Thoracic aorta (tissue), 2 donors: ENCODE measurements around the gene FCGR2B. TPM values are rescaled to one million over a fixed set of nuclear protein-coding genes. Genes with fewer than 3 reads are reported as not detected.
"Not testable (repeated sequence)": the region's sequence is repeated elsewhere in the genome, so short reads cannot be mapped to it uniquely, and the experiment has no call there.

Experiments
- ATAC-seq: fragments of 150-250 bp; one replicate; pipeline ENCODE4 v1.8.0; 2017; ENCODE audit warnings: low read depth; ENCODE audit not compliant: insufficient number of reproducible peaks, low FRiP score
- DNase-seq: peaks from one replicate; pipeline ENCODE4 v3.0.0-alpha.2; 2020; ENCODE audit warnings: low spot score
- H3K27ac ChIP-seq, 2 donors: fragments of 200-600 bp; sonication (generic); 1 replicate in 1 of 2; 2 replicates in 1 of 2; pipeline ENCODE4 v1.5.1; 2016; ENCODE audit warnings: mild to moderate bottlenecking in 2 of 2, moderate library complexity in 2 of 2
- H3K27me3 ChIP-seq: fragments of 200-600 bp; sonication (generic); replicated peaks from 2 replicates; pipeline ENCODE4 v1.6.0; 2016; ENCODE audit warnings: mild to moderate bottlenecking; ENCODE audit not compliant: insufficient read depth
- H3K36me3 ChIP-seq: fragments of 200-600 bp; sonication (generic); one replicate; pipeline ENCODE4 v1.5.1; 2016
- H3K4me1 ChIP-seq, 2 donors: fragments of 200-600 bp; sonication (generic); 1 replicate in 1 of 2; 2 replicates in 1 of 2; pipeline versions ENCODE4 v1.5.1 to v1.6.0; 2016; ENCODE audit warnings: low read depth in 2 of 2, mild to moderate bottlenecking in 1 of 2; ENCODE audit not compliant: control insufficient read depth in 1 of 2
- H3K4me3 ChIP-seq: fragments of 200-600 bp; sonication (generic); 2 replicates; pipeline ENCODE4 v1.5.1; 2016; ENCODE audit warnings: mild to moderate bottlenecking
- H3K9me3 ChIP-seq: fragments of 200-600 bp; sonication (generic); 2 replicates; pipeline ENCODE4 v1.5.1; 2016
- total RNA-seq, 2 donors: library from RNA; depleted of rRNA; stranded (reverse); fragments of >200 nt; gene quantifications; one replicate each; pipeline versions ENCODE4 v1.1.0 to v1.2.3, GENCODE V29; 2016
- TF ChIP-seq, protein P1 (sequence below): fragments of 200-600 bp; sonication (generic); IDR thresholded peaks from one replicate; pipeline ENCODE4 v1.5.1; 2019; ENCODE audit warnings: antibody characterized with exemption

FCGR2B gene
- total RNA-seq, 2 donors from 2014 or later = 20.2 to 65.9 TPM

DNA sequence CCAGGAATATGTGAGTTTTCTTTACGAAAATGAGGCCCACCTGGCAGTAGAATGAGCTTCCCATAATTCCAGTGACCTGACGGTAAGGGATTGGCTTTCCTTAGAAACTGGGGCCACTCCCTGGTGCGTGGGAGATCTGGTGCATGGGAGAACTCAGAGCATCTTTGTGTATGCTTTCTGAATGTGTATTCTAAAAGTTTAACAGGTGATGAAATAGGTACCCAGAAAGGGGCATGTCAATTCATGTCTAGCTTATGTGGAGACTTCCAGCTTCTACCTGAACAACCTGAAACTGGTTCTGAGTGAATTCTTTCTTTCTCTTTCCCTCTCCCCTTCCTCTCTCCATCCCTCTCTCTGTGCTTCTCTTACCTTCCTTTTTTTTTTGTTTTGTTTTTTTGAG, 28.9 kb downstream of the FCGR2B start:
- H3K27me3 ChIP-seq = no peaks in the 10 kb centered on the region
- no peak overlapping the region for H3K4me3 ChIP-seq
- H3K4me1 ChIP-seq = no peaks in the 10 kb centered on the region
- DNase-seq = no peak
- ATAC-seq = no peak
- no peak overlapping the region for H3K27ac ChIP-seq
- no peaks in the 10 kb centered on the region for H3K36me3 ChIP-seq
- no peaks in the 10 kb centered on the region for H3K9me3 ChIP-seq
- TF ChIP-seq, protein P1, sequence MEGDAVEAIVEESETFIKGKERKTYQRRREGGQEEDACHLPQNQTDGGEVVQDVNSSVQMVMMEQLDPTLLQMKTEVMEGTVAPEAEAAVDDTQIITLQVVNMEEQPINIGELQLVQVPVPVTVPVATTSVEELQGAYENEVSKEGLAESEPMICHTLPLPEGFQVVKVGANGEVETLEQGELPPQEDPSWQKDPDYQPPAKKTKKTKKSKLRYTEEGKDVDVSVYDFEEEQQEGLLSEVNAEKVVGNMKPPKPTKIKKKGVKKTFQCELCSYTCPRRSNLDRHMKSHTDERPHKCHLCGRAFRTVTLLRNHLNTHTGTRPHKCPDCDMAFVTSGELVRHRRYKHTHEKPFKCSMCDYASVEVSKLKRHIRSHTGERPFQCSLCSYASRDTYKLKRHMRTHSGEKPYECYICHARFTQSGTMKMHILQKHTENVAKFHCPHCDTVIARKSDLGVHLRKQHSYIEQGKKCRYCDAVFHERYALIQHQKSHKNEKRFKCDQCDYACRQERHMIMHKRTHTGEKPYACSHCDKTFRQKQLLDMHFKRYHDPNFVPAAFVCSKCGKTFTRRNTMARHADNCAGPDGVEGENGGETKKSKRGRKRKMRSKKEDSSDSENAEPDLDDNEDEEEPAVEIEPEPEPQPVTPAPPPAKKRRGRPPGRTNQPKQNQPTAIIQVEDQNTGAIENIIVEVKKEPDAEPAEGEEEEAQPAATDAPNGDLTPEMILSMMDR = no peak

DNA sequence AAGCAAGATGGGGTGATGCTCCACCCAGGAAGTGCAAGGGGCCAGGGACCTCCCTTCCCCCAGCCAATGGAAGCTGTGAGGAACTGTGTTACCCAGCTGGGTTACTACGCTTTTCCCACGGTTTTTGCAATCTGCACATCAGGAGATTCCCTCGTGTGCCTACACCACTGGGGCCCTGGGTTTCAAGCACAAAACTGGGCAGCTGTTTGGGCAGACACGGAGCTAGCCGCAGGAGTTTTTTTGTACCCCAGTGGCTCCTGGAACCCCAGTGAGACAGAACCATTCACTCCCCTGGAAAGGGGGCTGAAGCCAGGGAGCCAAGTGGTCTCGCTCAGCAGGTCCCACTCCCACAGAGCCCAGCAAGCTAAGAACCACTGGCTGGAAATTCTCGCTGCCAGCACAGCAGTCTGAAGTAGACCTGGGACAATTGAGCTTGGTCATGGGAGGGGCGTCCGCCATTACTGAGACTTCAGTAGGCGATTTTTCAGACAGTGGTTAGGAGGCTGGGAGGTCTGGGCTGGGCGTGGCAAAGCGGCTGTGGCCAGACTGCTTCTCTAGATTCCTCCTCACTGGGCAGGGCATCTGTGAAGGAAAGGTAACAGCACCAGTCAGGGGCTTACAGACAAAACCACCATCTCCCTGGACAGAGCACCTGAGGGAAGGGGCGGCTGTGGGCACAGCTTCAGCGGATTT, 30.2 kb downstream of the FCGR2B start:
- H3K4me1 ChIP-seq, ATAC-seq, H3K27ac ChIP-seq, H3K36me3 ChIP-seq, H3K4me3 ChIP-seq, H3K27me3 ChIP-seq, H3K9me3 ChIP-seq, DNase-seq: not testable (repeated sequence)

DNA sequence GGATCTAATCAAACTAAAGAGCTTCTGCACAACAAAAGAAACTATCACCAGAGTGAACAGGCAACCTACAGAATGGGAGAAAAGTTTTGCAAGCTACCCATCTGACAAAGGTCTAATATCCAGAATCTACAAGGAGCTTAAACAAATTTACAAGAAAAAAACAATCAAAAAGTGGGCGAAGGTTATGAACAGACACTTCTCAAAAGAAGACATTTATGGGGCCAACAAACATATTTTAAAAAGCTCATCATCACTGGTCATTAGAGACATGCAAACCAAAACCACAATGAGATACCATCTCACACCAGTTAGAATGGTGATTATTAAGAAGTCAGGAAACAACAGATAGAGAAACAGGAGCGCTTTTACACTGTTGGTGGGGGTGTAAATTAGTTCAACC, 35.4 kb downstream of the FCGR2B start:
- DNase-seq, H3K27ac ChIP-seq, ATAC-seq, H3K4me3 ChIP-seq, H3K4me1 ChIP-seq, H3K27me3 ChIP-seq, H3K9me3 ChIP-seq, H3K36me3 ChIP-seq: not testable (repeated sequence)

DNA sequence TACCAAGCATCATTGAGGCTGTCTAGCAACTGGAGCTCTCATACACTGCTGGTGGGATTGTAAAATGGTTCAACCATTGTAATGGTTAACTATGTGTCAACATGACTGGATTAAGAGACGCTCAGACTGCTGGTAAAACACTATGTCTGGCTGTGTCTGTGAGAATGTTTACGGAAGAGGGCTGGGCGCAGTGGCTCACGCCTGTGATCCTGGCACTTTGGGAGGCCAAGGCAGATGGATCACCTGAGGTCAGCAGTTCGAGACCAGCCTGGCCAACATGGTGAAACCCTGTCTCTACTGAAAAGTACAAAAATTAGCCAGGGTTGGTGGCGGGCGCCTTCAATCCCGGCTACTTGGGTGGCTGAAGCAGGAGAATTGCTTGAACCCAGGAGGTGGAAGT, 39.3 kb downstream of the FCGR2B start:
- no peak overlapping the region for H3K27ac ChIP-seq
- peaks cover 0 to 17% of the 10 kb centered on the region in 2 donors for H3K4me1 ChIP-seq
- DNase-seq (no peak), ATAC-seq (no peak)
- H3K9me3 ChIP-seq = no peaks in the 10 kb centered on the region
- H3K36me3 ChIP-seq = no peaks in the 10 kb centered on the region
- TF ChIP-seq, protein P1 = no peak
- no peaks in the 10 kb centered on the region for H3K27me3 ChIP-seq
- H3K4me3 ChIP-seq = no peak overlapping the region

DNA sequence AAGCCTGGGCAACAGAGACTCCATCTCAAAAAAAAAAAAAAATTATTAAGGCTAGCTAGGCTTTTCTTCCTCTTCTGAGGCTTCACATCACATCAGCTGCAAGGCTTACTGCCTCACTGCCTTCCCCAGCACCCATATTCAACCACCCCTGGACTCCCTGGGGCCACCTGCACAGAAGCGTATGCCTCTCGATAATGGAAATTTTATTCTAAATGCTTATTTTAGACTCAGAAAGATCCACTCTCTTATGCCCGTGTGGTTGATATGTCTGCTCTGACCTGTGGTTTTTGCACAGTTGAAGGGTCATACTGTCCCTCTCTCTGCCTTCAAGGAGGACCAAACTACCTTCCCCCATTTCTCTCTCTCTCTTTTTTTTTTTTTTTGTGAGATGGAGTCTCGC, 42.6 kb downstream of the FCGR2B start:
- ATAC-seq (no peak), DNase-seq (no peak)
- Histone ChIP-seq H3K27me3 (no peaks in the 10 kb centered on the region), H3K4me3 (no peak overlapping the region), H3K4me1 (peaks cover 0 to 17% of the 10 kb centered on the region in 2 donors), H3K9me3 (no peaks in the 10 kb centered on the region), H3K27ac (no peak overlapping the region), H3K36me3 (no peaks in the 10 kb centered on the region)
- TF ChIP-seq, protein P1 = no peak

DNA sequence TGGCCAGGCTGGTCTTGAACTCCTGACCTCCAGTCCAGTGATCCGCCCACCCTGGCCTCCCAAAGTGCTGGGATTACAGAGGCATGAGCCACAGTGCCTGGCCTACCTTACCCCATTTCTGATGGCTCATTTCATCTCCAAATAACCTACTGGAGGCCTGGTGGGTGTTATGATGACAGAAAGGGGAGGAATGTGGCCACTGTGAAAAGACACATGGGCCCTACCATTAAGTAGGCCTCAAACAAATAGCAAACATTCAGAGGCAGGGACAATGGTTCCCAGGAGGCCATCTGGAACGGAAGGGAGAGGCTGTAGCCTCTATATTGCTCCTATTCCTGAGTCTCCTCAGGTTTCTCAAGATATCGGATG, 43.2 kb downstream of the FCGR2B start:
- Histone ChIP-seq H3K9me3 (no peaks in the 10 kb centered on the region), H3K27ac (peak overlapping the region; percentile 35 to 56), H3K27me3 (no peaks in the 10 kb centered on the region), H3K36me3 (no peaks in the 10 kb centered on the region), H3K4me1 (peaks cover 0 to 17% of the 10 kb centered on the region in 2 donors), H3K4me3 (no peak overlapping the region)
- ATAC-seq (no peak), DNase-seq (no peak)
- TF ChIP-seq, protein P1 = no peak
